ENCODE measurements around the gene KYNU.

GRCh38 chr2:143085125-143085784, 207.8 kb downstream of the KYNU start:
- TF ChIP-seq, protein P1, sequence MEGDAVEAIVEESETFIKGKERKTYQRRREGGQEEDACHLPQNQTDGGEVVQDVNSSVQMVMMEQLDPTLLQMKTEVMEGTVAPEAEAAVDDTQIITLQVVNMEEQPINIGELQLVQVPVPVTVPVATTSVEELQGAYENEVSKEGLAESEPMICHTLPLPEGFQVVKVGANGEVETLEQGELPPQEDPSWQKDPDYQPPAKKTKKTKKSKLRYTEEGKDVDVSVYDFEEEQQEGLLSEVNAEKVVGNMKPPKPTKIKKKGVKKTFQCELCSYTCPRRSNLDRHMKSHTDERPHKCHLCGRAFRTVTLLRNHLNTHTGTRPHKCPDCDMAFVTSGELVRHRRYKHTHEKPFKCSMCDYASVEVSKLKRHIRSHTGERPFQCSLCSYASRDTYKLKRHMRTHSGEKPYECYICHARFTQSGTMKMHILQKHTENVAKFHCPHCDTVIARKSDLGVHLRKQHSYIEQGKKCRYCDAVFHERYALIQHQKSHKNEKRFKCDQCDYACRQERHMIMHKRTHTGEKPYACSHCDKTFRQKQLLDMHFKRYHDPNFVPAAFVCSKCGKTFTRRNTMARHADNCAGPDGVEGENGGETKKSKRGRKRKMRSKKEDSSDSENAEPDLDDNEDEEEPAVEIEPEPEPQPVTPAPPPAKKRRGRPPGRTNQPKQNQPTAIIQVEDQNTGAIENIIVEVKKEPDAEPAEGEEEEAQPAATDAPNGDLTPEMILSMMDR (IDR thresholded peaks at IDR 0.05): no peak
- TF ChIP-seq EP300 (IDR thresholded peaks at IDR 0.05): no peak

Measured in tibial nerve (tissue), 4 donors.